SK-N-SH (cell line): ENCODE measurements around the gene MAPK4.

Experiments used
- CTCF ChIP-seq: fragments of 200-600 bp; sonication (generic); IDR thresholded peaks from 2 replicates; pipeline ENCODE4 v1.6.1; 2017; ENCODE audit warnings: antibody characterized with exemption, mild to moderate bottlenecking, moderate library complexity
- GABPA ChIP-seq: IDR thresholded peaks from 2 replicates; pipeline ENCODE4 v1.4.0; 2012; ENCODE audit warnings: low read depth, mild to moderate bottlenecking
- JUND ChIP-seq: IDR thresholded peaks from 2 replicates; pipeline ENCODE4 v1.4.0; 2012
- POLR2AphosphoS5 ChIP-seq: IDR thresholded peaks from 2 replicates; pipeline ENCODE4 v1.6.1; 2012; ENCODE audit warnings: low read depth, low read length
- REST ChIP-seq: IDR thresholded peaks from 2 replicates; pipeline ENCODE4 v1.6.1; 2012; ENCODE audit warnings: mild to moderate bottlenecking, low read depth, low read length, moderate library complexity
- RFX5 ChIP-seq: IDR thresholded peaks from 2 replicates; pipeline ENCODE4 v1.6.1; 2012; ENCODE audit warnings: mild to moderate bottlenecking, improper control_type of control experiment, low read length
- SMC3 ChIP-seq: IDR thresholded peaks from 2 replicates; pipeline ENCODE4 v1.6.1; 2012; ENCODE audit warnings: low read depth, low read length, improper control_type of control experiment
- TCF12 ChIP-seq: IDR thresholded peaks from 2 replicates; pipeline ENCODE4 v1.4.0; 2012
- USF2 ChIP-seq: fragments of 150-350 bp; IDR thresholded peaks from 2 replicates; pipeline ENCODE4 v1.6.1; 2017; ENCODE audit warnings: antibody characterized with exemption, low read length, low read depth, borderline replicate concordance
- YY1 ChIP-seq: IDR thresholded peaks from 2 replicates; pipeline ENCODE4 v1.4.0; 2012; ENCODE audit warnings: low read depth, mild to moderate bottlenecking

- no peak for TF ChIP-seq CTCF
- TF ChIP-seq YY1 = no peak
- TF ChIP-seq USF2 = no peak
- no peak for TF ChIP-seq REST
- no peak for TF ChIP-seq GABPA
- no peak for TF ChIP-seq POLR2AphosphoS5
- TF ChIP-seq SMC3 = no peak
- no peak for TF ChIP-seq RFX5
- TF ChIP-seq TCF12 = no peak
- no peak for TF ChIP-seq JUND
Observed at GRCh38 chr18:50647792-50648191, 87.9 kb downstream of the MAPK4 start.
